Neural progenitor cell (in vitro differentiated cells): ENCODE data around the gene UGT2B17.

Experiments
- CTCF ChIP-seq: fragments of 200-600 bp; sonication (generic); IDR thresholded peaks from 2 replicates; pipeline ENCODE4 v1.5.1; 2017; ENCODE audit warnings: antibody characterized with exemption, mild to moderate bottlenecking
- EZH2phosphoT487 ChIP-seq: fragments of 200-600 bp; sonication (generic); IDR thresholded peaks from 2 replicates; pipeline ENCODE4 v1.6.1; 2017; ENCODE audit warnings: antibody characterized with exemption

- TF ChIP-seq EZH2phosphoT487 (no peak), CTCF (no peak)
Measured at GRCh38 chr4:68575081-68575480, 1.0 kb downstream of the UGT2B17 start.
